Measurements from ENCODE around the gene ALOXE3. TPM values are rescaled to one million over a fixed set of nuclear protein-coding genes. Genes with fewer than 3 reads are reported as not detected.

The ALOXE3 gene
- polyA plus RNA-seq, 2 of the 4 experiments (the other 2 are of a cell fraction): 0.35 to 0.40 TPM

DNA sequence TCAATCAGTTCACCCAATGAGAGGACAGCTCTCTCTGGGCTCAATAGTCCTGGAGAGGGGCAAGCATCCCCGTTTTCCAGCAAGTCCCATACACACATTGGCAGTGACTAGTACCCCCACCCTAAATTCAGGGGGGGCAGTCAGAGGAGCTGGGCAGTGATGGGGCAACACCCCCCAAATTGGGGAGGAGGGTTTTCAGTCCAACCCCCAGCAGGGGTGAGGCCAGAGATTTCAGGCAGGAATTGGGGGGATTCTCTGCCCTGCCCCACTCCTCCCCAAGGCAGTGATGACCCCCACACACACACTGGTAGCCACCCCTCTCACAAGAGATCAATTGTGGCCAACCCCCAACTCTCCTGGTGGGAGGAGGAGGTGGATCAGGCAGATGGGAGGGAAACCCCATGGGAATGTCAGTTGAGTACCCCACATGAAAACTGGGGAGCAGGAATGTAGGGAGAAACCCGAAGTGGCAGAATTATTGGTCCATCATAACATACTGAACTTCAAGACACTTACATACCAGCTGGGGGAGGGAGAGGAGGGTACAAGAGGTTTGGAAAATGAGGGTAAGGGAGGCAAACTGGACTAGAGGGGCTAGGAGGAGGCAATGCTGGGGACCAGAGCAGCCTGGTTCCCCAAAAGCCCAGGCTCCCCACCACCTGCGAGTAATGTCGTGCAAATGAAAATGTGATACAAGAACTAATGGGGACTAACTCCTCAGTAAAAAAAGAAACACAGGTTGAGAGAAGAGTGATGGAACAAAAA lies 41.3 kb upstream of the ALOXE3 start:
- no peaks in the 10 kb centered on the region for H3K9me3 ChIP-seq
- DNase-seq (ENCODE audit: low read depth in 1 of 2, low spot score in 1 of 2) (no peak), ATAC-seq (no peak), FAIRE-seq (no peak)
- no peak for TF ChIP-seq NR3C1 (IDR thresholded peaks at IDR 0.05)
- TF ChIP-seq, protein P1, sequence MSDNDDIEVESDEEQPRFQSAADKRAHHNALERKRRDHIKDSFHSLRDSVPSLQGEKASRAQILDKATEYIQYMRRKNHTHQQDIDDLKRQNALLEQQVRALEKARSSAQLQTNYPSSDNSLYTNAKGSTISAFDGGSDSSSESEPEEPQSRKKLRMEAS (IDR thresholded peaks at IDR 0.05): no peak
- TF ChIP-seq NFE2L2 (conservative IDR thresholded peaks at IDR 0.05; ENCODE audit: low read length): no peak
- no peak for TF ChIP-seq FOSL2 (IDR thresholded peaks at IDR 0.05)
- no peak for TF ChIP-seq FOSL2 (CRISPR knock-in tag; IDR thresholded peaks at IDR 0.05)
- TF ChIP-seq, protein P2, sequence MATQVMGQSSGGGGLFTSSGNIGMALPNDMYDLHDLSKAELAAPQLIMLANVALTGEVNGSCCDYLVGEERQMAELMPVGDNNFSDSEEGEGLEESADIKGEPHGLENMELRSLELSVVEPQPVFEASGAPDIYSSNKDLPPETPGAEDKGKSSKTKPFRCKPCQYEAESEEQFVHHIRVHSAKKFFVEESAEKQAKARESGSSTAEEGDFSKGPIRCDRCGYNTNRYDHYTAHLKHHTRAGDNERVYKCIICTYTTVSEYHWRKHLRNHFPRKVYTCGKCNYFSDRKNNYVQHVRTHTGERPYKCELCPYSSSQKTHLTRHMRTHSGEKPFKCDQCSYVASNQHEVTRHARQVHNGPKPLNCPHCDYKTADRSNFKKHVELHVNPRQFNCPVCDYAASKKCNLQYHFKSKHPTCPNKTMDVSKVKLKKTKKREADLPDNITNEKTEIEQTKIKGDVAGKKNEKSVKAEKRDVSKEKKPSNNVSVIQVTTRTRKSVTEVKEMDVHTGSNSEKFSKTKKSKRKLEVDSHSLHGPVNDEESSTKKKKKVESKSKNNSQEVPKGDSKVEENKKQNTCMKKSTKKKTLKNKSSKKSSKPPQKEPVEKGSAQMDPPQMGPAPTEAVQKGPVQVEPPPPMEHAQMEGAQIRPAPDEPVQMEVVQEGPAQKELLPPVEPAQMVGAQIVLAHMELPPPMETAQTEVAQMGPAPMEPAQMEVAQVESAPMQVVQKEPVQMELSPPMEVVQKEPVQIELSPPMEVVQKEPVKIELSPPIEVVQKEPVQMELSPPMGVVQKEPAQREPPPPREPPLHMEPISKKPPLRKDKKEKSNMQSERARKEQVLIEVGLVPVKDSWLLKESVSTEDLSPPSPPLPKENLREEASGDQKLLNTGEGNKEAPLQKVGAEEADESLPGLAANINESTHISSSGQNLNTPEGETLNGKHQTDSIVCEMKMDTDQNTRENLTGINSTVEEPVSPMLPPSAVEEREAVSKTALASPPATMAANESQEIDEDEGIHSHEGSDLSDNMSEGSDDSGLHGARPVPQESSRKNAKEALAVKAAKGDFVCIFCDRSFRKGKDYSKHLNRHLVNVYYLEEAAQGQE (IDR thresholded peaks at IDR 0.05): no peak
- TF ChIP-seq HOXB5 (CRISPR knock-in tag; IDR thresholded peaks at IDR 0.05): no peak
- TF ChIP-seq CEBPB (IDR thresholded peaks at IDR 0.05): no peak
- TF ChIP-seq, protein P3, sequence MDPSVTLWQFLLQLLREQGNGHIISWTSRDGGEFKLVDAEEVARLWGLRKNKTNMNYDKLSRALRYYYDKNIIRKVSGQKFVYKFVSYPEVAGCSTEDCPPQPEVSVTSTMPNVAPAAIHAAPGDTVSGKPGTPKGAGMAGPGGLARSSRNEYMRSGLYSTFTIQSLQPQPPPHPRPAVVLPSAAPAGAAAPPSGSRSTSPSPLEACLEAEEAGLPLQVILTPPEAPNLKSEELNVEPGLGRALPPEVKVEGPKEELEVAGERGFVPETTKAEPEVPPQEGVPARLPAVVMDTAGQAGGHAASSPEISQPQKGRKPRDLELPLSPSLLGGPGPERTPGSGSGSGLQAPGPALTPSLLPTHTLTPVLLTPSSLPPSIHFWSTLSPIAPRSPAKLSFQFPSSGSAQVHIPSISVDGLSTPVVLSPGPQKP (IDR thresholded peaks at IDR 0.05; ENCODE audit: low read depth, low read length): no peak
- no peak for TF ChIP-seq PHF8 (IDR thresholded peaks at IDR 0.05; ENCODE audit: borderline replicate concordance, low read depth)
- TF ChIP-seq, protein P4, sequence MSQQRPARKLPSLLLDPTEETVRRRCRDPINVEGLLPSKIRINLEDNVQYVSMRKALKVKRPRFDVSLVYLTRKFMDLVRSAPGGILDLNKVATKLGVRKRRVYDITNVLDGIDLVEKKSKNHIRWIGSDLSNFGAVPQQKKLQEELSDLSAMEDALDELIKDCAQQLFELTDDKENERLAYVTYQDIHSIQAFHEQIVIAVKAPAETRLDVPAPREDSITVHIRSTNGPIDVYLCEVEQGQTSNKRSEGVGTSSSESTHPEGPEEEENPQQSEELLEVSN (IDR thresholded peaks at IDR 0.05; ENCODE audit: borderline replicate concordance, low read depth): no peak
- TF ChIP-seq HEYL (CRISPR knock-in tag; IDR thresholded peaks at IDR 0.05): no peak
- no peak for TF ChIP-seq BHLHE40 (IDR thresholded peaks at IDR 0.05; ENCODE audit: low read depth, low read length)
- no peak for TF ChIP-seq EP300 (IDR thresholded peaks at IDR 0.05)
- TF ChIP-seq RARB (CRISPR knock-in tag; IDR thresholded peaks at IDR 0.05): no peak
- H3K4me2 ChIP-seq: no peak overlapping the region
- 82% methylated on average over 4 of the region's 4 CpGs for WGBS (ENCODE audit: missing lambda C conversion rate)
- H3K4me3 ChIP-seq: no peak overlapping the region
- ChIA-PET POLR2A (interaction anchor here (1.7 to 2.7 kb wide), 2 partner anchors 14 to 40 kb away, joined by 7 to 13 read pairs; no protein-coding TSS in a partner anchor), CTCF (interaction anchor here (0.7 to 19.5 kb wide), 14 partner anchors 8 to 472 kb away, joined by 3 to 601 read pairs (median 6); partner anchors contain the start of genes ALOXE3, BORCS6, HES7 and TP53)
- peaks cover 52% of the 10 kb centered on the region for H3K4me1 ChIP-seq
- H3K27ac ChIP-seq: no peak overlapping the region

DNA sequence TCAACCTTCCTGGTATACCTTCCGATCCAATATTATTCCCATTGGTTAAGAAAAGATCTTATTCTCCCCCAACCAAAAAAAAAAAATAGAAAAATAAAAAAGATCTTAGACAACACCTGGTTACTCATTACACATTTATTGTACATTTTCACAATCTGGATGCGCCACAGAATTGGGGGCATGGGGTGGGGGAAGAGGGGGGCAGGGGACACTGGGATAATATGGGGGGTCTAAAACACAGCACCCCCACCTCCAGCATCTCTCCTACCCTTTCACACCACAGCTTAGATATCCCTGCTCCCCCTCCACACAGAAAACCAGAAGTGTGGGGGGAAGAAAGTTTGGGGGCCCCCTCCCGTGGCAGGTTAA lies 40.7 kb upstream of the ALOXE3 start:
- no peak overlapping the region for H3K4me2 ChIP-seq
- ChIA-PET POLR2A (interaction anchor here (0.6 to 1.7 kb wide), 8 partner anchors 14 to 39 kb away, joined by 3 to 14 read pairs (median 4); partner anchors contain the start of genes BORCS6 and HES7), CTCF (interaction anchor here (0.7 to 19.5 kb wide), 17 partner anchors 8 to 472 kb away, joined by 3 to 601 read pairs (median 5); partner anchors contain the start of genes ALOXE3, BORCS6, HES7 and TP53)
- H3K27ac ChIP-seq: no peak overlapping the region
- no peaks in the 10 kb centered on the region for H3K9me3 ChIP-seq
- WGBS (ENCODE audit: missing lambda C conversion rate): 65% methylated on average over 3 of the region's 3 CpGs
- H3K4me3 ChIP-seq: no peak overlapping the region
- FAIRE-seq (no peak), ATAC-seq (no peak), DNase-seq (ENCODE audit: low read depth in 1 of 2, low spot score in 1 of 2) (no peak)
- peaks cover 50% of the 10 kb centered on the region for H3K4me1 ChIP-seq
- TF ChIP-seq RNF2 (IDR thresholded peaks at IDR 0.05; ENCODE audit: borderline replicate concordance, low read depth) (no peak), BHLHE40 (IDR thresholded peaks at IDR 0.05; ENCODE audit: low read depth, low read length) (no peak), ESRRA (IDR thresholded peaks at IDR 0.05; ENCODE audit: borderline replicate concordance, low read length) (no peak), CEBPB (IDR thresholded peaks at IDR 0.05) (no peak), POLR2A (IDR thresholded peaks at IDR 0.05; ENCODE audit: low read length) (no peak), TFCP2L1 (CRISPR knock-in tag; IDR thresholded peaks at IDR 0.05) (no peak), RAD21 (conservative IDR thresholded peaks at IDR 0.05 in 1 of 2, IDR thresholded peaks at IDR 0.05 in 1 of 2) (no peak)
- TF ChIP-seq, protein P2 (IDR thresholded peaks at IDR 0.05): no peak
- TF ChIP-seq, protein P5, sequence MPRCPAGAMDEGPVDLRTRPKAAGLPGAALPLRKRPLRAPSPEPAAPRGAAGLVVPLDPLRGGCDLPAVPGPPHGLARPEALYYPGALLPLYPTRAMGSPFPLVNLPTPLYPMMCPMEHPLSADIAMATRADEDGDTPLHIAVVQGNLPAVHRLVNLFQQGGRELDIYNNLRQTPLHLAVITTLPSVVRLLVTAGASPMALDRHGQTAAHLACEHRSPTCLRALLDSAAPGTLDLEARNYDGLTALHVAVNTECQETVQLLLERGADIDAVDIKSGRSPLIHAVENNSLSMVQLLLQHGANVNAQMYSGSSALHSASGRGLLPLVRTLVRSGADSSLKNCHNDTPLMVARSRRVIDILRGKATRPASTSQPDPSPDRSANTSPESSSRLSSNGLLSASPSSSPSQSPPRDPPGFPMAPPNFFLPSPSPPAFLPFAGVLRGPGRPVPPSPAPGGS (IDR thresholded peaks at IDR 0.05): no peak
- TF ChIP-seq, protein P1 (IDR thresholded peaks at IDR 0.05): no peak
- TF ChIP-seq, protein P6, sequence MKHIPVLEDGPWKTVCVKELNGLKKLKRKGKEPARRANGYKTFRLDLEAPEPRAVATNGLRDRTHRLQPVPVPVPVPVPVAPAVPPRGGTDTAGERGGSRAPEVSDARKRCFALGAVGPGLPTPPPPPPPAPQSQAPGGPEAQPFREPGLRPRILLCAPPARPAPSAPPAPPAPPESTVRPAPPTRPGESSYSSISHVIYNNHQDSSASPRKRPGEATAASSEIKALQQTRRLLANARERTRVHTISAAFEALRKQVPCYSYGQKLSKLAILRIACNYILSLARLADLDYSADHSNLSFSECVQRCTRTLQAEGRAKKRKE (CRISPR knock-in tag; IDR thresholded peaks at IDR 0.05; ENCODE audit: low read depth): no peak

All from A549 (cell line).